Endothelial cell of umbilical vein (primary cell): Measurements from ENCODE around the gene ATP5MC2. TPM values are rescaled to one million over a fixed set of nuclear protein-coding genes. Genes with fewer than 3 reads are reported as not detected.

Experiments used
- BruUV-seq: library from RNA; stranded (reverse); fragments of 400-500 nt; replicated peaks from 2 replicates; lab custom pipeline; 2021; lab: Mats Ljungman, UMichigan
- CTCF ChIA-PET: fragments of 300-600, 350-600 bp; sonication (Branson Sonifier 250); formaldehyde crosslinking; loops from one replicate; lab custom pipeline; 2021; ENCODE audit warnings: antibody characterized with exemption, inconsistent platforms; lab: Charles Lee
- POLR2A ChIA-PET: fragments of 300-600, 350-600 bp; sonication (Branson Sonifier 250); formaldehyde crosslinking; loops from one replicate; lab custom pipeline; 2021; ENCODE audit warnings: antibody characterized with exemption, inconsistent platforms; lab: Charles Lee
- DNase-seq: peaks from one replicate; pipeline ENCODE4 v3.0.0-alpha.2; 2011; ENCODE audit warnings: low read depth, low spot score
- FAIRE-seq: peaks from 2 replicates; lab custom pipeline; 2011; peaks lifted over from hg19 to GRCh38; lab: Jason Lieb, UNC
- H2AFZ ChIP-seq: 2 replicates; pipeline ENCODE4 v1.6.0; 2012; ENCODE audit warnings: low read depth, low read length, control low read depth, inconsistent platforms
- H3K27ac ChIP-seq: 2 replicates; pipeline ENCODE4 v1.5.1; 2011; ENCODE audit warnings: low read depth, mild to moderate bottlenecking, control low read depth, low read length, moderate library complexity; ENCODE audit not compliant: insufficient read depth
- H3K27me3 ChIP-seq, 2 experiments: 2 replicates each; pipeline versions ENCODE4 v1.6.0 to v1.6.1; 2011; ENCODE audit warnings: low read length in 2 of 2, mixed read lengths in 1 of 2; ENCODE audit not compliant: control insufficient read depth in 2 of 2, insufficient read depth in 2 of 2
- H3K36me3 ChIP-seq, 2 experiments: 2 replicates in 1 of 2; 3 replicates in 1 of 2; pipeline ENCODE4 v1.5.1; 2011; ENCODE audit warnings: low read length in 2 of 2, mild to moderate bottlenecking in 1 of 2, moderate library complexity in 1 of 2; ENCODE audit not compliant: control insufficient read depth in 2 of 2, insufficient read depth in 2 of 2; ENCODE audit errors: extremely low read depth in 1 of 2
- H3K4me1 ChIP-seq: 3 replicates; pipeline ENCODE4 v1.5.1; 2011; ENCODE audit warnings: mild to moderate bottlenecking, low read length; ENCODE audit not compliant: control insufficient read depth, insufficient read depth; ENCODE audit errors: extremely low read depth
- H3K4me2 ChIP-seq: 2 replicates; pipeline ENCODE4 v1.6.1; 2011; ENCODE audit warnings: low read length, control low read depth, mixed read lengths; ENCODE audit not compliant: insufficient read depth
- H3K4me3 ChIP-seq, 3 experiments: fragments of 200-600 bp in 1 of 3; sonication (generic), shearing (Covaris generic) in 1 of 3; replicated peaks in 1 of 3; 2 replicates each; pipeline ENCODE4 v1.5.1; 2011 to 2016; ENCODE audit warnings: control low read depth in 3 of 3, low read length in 3 of 3, mild to moderate bottlenecking in 2 of 3, inconsistent platforms in 1 of 3, low read depth in 1 of 3, moderate library complexity in 1 of 3; ENCODE audit not compliant: insufficient read depth in 1 of 3
- H3K79me2 ChIP-seq: 2 replicates; pipeline ENCODE4 v1.6.0; 2012; ENCODE audit warnings: low read length, inconsistent platforms; ENCODE audit not compliant: control insufficient read depth, insufficient read depth
- H3K9ac ChIP-seq: replicated peaks from 2 replicates; pipeline ENCODE3; 2011; ENCODE audit warnings: low read length, control low read depth; ENCODE audit not compliant: insufficient read depth; ENCODE audit errors: extremely low read depth
- H3K9me1 ChIP-seq: replicated peaks from 3 replicates; pipeline ENCODE4 v1.6.0; 2011; ENCODE audit warnings: mild to moderate bottlenecking, low read length; ENCODE audit not compliant: control insufficient read depth, insufficient read depth; ENCODE audit errors: extremely low read depth
- H3K9me3 ChIP-seq: replicated peaks from 2 replicates; pipeline ENCODE4 v1.5.1; 2012; ENCODE audit warnings: low read length, inconsistent platforms; ENCODE audit not compliant: control insufficient read depth, insufficient read depth
- H4K20me1 ChIP-seq: replicated peaks from 2 replicates; pipeline ENCODE3; 2011; ENCODE audit warnings: mild to moderate bottlenecking, low read length; ENCODE audit not compliant: control insufficient read depth, insufficient read depth; ENCODE audit errors: extremely low read depth
- EZH2 ChIP-seq: IDR thresholded peaks from 2 replicates; pipeline ENCODE4 v1.6.1; 2012; ENCODE audit warnings: borderline replicate concordance, low read depth, mild to moderate bottlenecking, moderate library complexity, low read length, inconsistent platforms; ENCODE audit not compliant: severe bottlenecking
- FOS ChIP-seq: IDR thresholded peaks from 2 replicates; pipeline ENCODE4 v1.6.1; 2011; ENCODE audit warnings: mild to moderate bottlenecking, low read length, moderate library complexity, borderline replicate concordance; ENCODE audit not compliant: insufficient read depth
- GATA2 ChIP-seq: IDR thresholded peaks from 2 replicates; pipeline ENCODE4 v1.7.0; 2011; ENCODE audit warnings: low read depth, mild to moderate bottlenecking, moderate library complexity, mixed read lengths, low read length; ENCODE audit not compliant: insufficient read length, insufficient read depth
- JUN ChIP-seq: IDR thresholded peaks from 2 replicates; pipeline ENCODE4 v1.6.1; 2011; ENCODE audit warnings: borderline replicate concordance, low read depth; ENCODE audit not compliant: insufficient read length, insufficient read depth
- MAX ChIP-seq: IDR thresholded peaks from 2 replicates; pipeline ENCODE4 v1.6.1; 2011; ENCODE audit not compliant: insufficient read depth, insufficient read length
- MYC ChIP-seq: IDR thresholded peaks from one replicate; pipeline ENCODE4 v1.6.1; 2011; ENCODE audit warnings: mild to moderate bottlenecking, low read depth, low read length
- POLR2A ChIP-seq: IDR thresholded peaks from 2 replicates; pipeline ENCODE4 v1.6.1; 2012; ENCODE audit warnings: low read depth, mild to moderate bottlenecking, control low read depth, low read length
- POLR2AphosphoS5 ChIP-seq: IDR thresholded peaks from 2 replicates; pipeline ENCODE4 v1.6.1; 2012; ENCODE audit warnings: low read depth, mild to moderate bottlenecking, control low read depth, low read length, moderate library complexity; ENCODE audit not compliant: insufficient read depth
- dilution Hi-C: fragments of 300-500 bp; cut with MboI; formaldehyde crosslinking; loops from one replicate; pipeline ENCODE4 v1.15.0; 2019; ENCODE audit warnings: low sequenced_read_pairs; ENCODE audit not compliant: extremely low pct_ligation_motif_present
- intact Hi-C: fragments of 100-400 bp; cut with micrococcal nuclease; formaldehyde crosslinking; loops from one replicate; pipeline ENCODE4 v1.10.0; 2022
- polyA plus RNA-seq, 4 experiments: library from polyadenylated mRNA; depleted of rRNA in 3 of 4; stranded (reverse) in 3 of 4; unstranded in 1 of 4; fragments of >200 nt; gene quantifications; 2 replicates each; pipeline versions ENCODE4 v1.2.1 to v1.2.3, GENCODE V29; 2011 to 2012; ENCODE audit warnings: missing spikeins in 1 of 4
- total RNA-seq: library from RNA; stranded (reverse); gene quantifications from 2 replicates; pipeline ENCODE4 v1.2.3, GENCODE V29; 2021
- TF ChIP-seq, protein P1 (sequence below), 2 donors: IDR thresholded peaks; 1 replicate in 1 of 2; 2 replicates in 1 of 2; pipeline ENCODE4 v1.5.1; 2011; ENCODE audit warnings: low read length in 2 of 2, mild to moderate bottlenecking in 2 of 2, moderate library complexity in 2 of 2, control low read depth in 1 of 2, inconsistent platforms in 1 of 2, low read depth in 1 of 2; ENCODE audit not compliant: insufficient read depth in 1 of 2; ENCODE audit errors: extremely low read depth in 1 of 2

ATP5MC2 gene
- total and polyA plus RNA-seq, 2 donors (not counting 3 experiments of a cell fraction or from before 2014, with no cell fraction given) = 402 to 820 TPM

DNA sequence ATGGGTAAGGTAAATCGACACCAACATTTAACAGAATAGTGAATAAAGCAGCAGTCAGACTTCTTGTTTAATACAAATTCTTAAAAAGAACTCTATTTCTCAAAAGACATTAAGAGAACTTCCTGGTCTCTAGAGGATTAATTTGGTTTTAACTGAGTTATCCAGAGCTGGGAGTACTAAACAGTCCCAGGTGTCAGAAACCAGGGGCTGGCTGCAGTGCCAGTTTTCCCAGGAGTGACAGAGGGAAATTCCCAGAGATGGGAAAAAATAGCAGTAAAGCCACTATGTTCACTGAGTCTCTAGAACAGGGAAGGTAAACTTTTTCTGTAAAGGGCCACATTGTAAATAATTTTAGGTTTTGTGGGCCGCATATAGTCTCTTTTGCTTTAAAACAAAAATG, 8.8 kb downstream of the ATP5MC2 start:
- Histone ChIP-seq H3K79me2 (peaks cover 12% of the 10 kb centered on the region), H2AFZ (no peak overlapping the region), H3K36me3 (peaks cover 14 to 44% of the 10 kb centered on the region in 2 experiments), H3K4me3 (no peak overlapping the region), H3K4me1 (no peaks in the 10 kb centered on the region), H3K9me3 (no peaks in the 10 kb centered on the region), H3K27ac (no peak overlapping the region), H3K27me3 (no peaks in the 10 kb centered on the region), H3K4me2 (no peak overlapping the region), H4K20me1 (no peaks in the 10 kb centered on the region), H3K9ac (no peak overlapping the region), H3K9me1 (no peaks in the 10 kb centered on the region)
- ChIA-PET POLR2A (interaction anchor here (1.1 kb wide), 1 partner anchor 9 kb away, joined by 3 read pairs; the partner anchor contains the start of gene ATP5MC2), CTCF (interaction anchor here (0.9 to 2.2 kb wide), 3 partner anchors 17 to 124 kb away, joined by 4 to 9 read pairs (median 4); no protein-coding TSS in a partner anchor)
- dilution Hi-C loops (no loop called here), intact Hi-C loops (no loop called here)
- TF ChIP-seq GATA2 (no peak), JUN (no peak), MYC (no peak), EZH2 (no peak), POLR2A (no peak), FOS (no peak), POLR2AphosphoS5 (no peak)
- FAIRE-seq = no peak
- no peak for DNase-seq
- no TSS peak for BruUV-seq

DNA sequence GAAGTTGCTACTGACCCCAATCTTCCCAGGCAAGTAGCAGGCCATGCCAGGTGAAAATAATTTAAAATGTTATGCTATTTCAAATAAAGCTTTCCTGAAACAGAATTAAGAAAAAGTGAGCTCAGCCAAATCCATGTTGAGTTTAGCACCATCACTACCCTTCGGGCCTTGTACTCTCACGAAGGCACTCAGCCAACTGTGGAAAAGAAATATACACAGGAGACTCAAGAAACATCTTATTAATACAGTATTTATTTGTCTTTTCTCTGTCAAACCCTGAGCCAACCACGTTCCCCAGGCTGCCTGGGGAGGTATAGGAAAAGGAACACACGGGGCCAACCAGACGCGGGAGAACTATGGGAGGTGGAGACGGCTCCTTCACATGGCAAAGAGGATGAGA, 10.9 kb downstream of the ATP5MC2 start:
- ChIA-PET CTCF (interaction anchor here (1.1 to 3.0 kb wide), 2 partner anchors 11 to 122 kb away, joined by 4 to 13 read pairs; partner anchors contain the start of gene ATP5MC2), POLR2A (no interaction called here)
- H4K20me1 ChIP-seq = no peaks in the 10 kb centered on the region
- TF ChIP-seq, protein P1, sequence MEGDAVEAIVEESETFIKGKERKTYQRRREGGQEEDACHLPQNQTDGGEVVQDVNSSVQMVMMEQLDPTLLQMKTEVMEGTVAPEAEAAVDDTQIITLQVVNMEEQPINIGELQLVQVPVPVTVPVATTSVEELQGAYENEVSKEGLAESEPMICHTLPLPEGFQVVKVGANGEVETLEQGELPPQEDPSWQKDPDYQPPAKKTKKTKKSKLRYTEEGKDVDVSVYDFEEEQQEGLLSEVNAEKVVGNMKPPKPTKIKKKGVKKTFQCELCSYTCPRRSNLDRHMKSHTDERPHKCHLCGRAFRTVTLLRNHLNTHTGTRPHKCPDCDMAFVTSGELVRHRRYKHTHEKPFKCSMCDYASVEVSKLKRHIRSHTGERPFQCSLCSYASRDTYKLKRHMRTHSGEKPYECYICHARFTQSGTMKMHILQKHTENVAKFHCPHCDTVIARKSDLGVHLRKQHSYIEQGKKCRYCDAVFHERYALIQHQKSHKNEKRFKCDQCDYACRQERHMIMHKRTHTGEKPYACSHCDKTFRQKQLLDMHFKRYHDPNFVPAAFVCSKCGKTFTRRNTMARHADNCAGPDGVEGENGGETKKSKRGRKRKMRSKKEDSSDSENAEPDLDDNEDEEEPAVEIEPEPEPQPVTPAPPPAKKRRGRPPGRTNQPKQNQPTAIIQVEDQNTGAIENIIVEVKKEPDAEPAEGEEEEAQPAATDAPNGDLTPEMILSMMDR (IDR thresholded peaks at IDR 0.05; ENCODE audit: extremely low read depth in 1 of 2, insufficient read depth in 1 of 2, low read depth in 1 of 2, low read length in 2 of 2) = no peak
- TF ChIP-seq POLR2A = no peak
- TF ChIP-seq MYC = no peak
- TF ChIP-seq GATA2 = no peak
- no peak for TF ChIP-seq JUN
- TF ChIP-seq MAX = no peak
- no peak for TF ChIP-seq FOS
- no peak for TF ChIP-seq EZH2
- no peak for TF ChIP-seq POLR2AphosphoS5
- H3K4me3 ChIP-seq = no peak overlapping the region
- no peaks in the 10 kb centered on the region for H3K4me1 ChIP-seq
- H3K4me2 ChIP-seq = no peak overlapping the region
- no TSS peak for BruUV-seq
- no peaks in the 10 kb centered on the region for H3K79me2 ChIP-seq
- dilution Hi-C loops (no loop called here), intact Hi-C loops (no loop called here)
- peaks cover 14 to 35% of the 10 kb centered on the region in 2 experiments for H3K36me3 ChIP-seq
- H3K9me3 ChIP-seq = no peaks in the 10 kb centered on the region
- FAIRE-seq (no peak), DNase-seq (no peak)
- no peaks in the 10 kb centered on the region for H3K9me1 ChIP-seq
- H3K9ac ChIP-seq = no peak overlapping the region
- no peak overlapping the region for H3K27ac ChIP-seq
- H2AFZ ChIP-seq = no peak overlapping the region
- H3K27me3 ChIP-seq = no peaks in the 10 kb centered on the region
